ENCODE measurements around the gene SCD. TPM values are rescaled to one million over a fixed set of nuclear protein-coding genes. Genes with fewer than 3 reads are reported as not detected.

Gene SCD
- total RNA-seq, 5 donors from 2014 or later (not counting 1 experiment from before 2014, with no cell fraction given) = 2.1 to 5.7 (median 4.7) TPM

- Histone ChIP-seq H3K9me3 (no peaks in the 10 kb centered on the region), H3K4me3 (ENCODE audit: control insufficient read depth in 1 of 2, extremely low read depth in 1 of 2, low read length in 1 of 2) (no peak overlapping the region), H3K36me3 (ENCODE audit: control insufficient read depth in 2 of 2, extremely low read depth in 1 of 2, insufficient read depth in 1 of 2, low read length in 1 of 2) (no peaks in the 10 kb centered on the region), H3K27me3 (replicated peaks in 1 of 2; ENCODE audit: control insufficient read depth in 2 of 2, extremely low read depth in 1 of 2, insufficient read depth in 2 of 2, low read length in 1 of 2) (peaks cover 7 to 18% of the 10 kb centered on the region in 2 experiments), H3K4me1 (ENCODE audit: control insufficient read depth in 1 of 2, extremely low read depth in 1 of 2, insufficient read depth in 2 of 2, low read length in 2 of 2) (no peaks in the 10 kb centered on the region), H3K27ac (ENCODE audit: low read length) (no peak overlapping the region)
- 90% methylated on average over 1 of the region's 3 CpGs for WGBS (ENCODE audit: insufficient coverage)
- ATAC-seq (replicated peaks in 1 of 4) (no peak), DNase-seq (no peak)
- POLR2A ChIA-PET = no interaction called here
- H3K36me3 Mint-ChIP-seq = no peaks in the 10 kb centered on the region
- CTCF ChIA-PET = no interaction called here
- no peaks in the 10 kb centered on the region for H3K9me3 Mint-ChIP-seq
- no peaks in the 10 kb centered on the region for H3K4me1 Mint-ChIP-seq
- no peak overlapping the region for H3K27ac Mint-ChIP-seq
- H3K4me3 Mint-ChIP-seq = no peak overlapping the region
- peaks cover 51 to 56% of the 10 kb centered on the region in 2 donors for H3K27me3 Mint-ChIP-seq
These were observed 39.3 kb upstream of the SCD start for GRCh38 chr10:100307684-100308083.

- H3K27ac Mint-ChIP-seq = no peak overlapping the region
- ChIA-PET POLR2A (no interaction called here), CTCF (interaction anchor here in 1 of 2 donors (0.8 to 1.0 kb wide), 2 partner anchors 31 to 121 kb away, joined by 3 read pairs; no protein-coding TSS in a partner anchor)
- H3K4me1 Mint-ChIP-seq = no peaks in the 10 kb centered on the region
- no peaks in the 10 kb centered on the region for H3K4me1 ChIP-seq (ENCODE audit: control insufficient read depth in 1 of 2, extremely low read depth in 1 of 2, insufficient read depth in 2 of 2, low read length in 2 of 2)
- no peaks in the 10 kb centered on the region for H3K9me3 ChIP-seq
- DNase-seq (no peak), ATAC-seq (replicated peaks in 1 of 4) (no peak)
- H3K4me3 Mint-ChIP-seq = no peak overlapping the region
- H3K27me3 Mint-ChIP-seq = peaks cover 47 to 50% of the 10 kb centered on the region in 2 donors
- H3K36me3 Mint-ChIP-seq = no peaks in the 10 kb centered on the region
- no peaks in the 10 kb centered on the region for H3K36me3 ChIP-seq (ENCODE audit: control insufficient read depth in 2 of 2, extremely low read depth in 1 of 2, insufficient read depth in 1 of 2, low read length in 1 of 2)
- H3K27ac ChIP-seq (ENCODE audit: low read length) = no peak overlapping the region
- no peaks in the 10 kb centered on the region for H3K9me3 Mint-ChIP-seq
- peaks cover 9 to 12% of the 10 kb centered on the region in 2 experiments for H3K27me3 ChIP-seq (replicated peaks in 1 of 2; ENCODE audit: control insufficient read depth in 2 of 2, extremely low read depth in 1 of 2, insufficient read depth in 2 of 2, low read length in 1 of 2)
- no peak overlapping the region for H3K4me3 ChIP-seq (ENCODE audit: control insufficient read depth in 1 of 2, extremely low read depth in 1 of 2, low read length in 1 of 2)
- WGBS (ENCODE audit: insufficient coverage) = no CpG with 5 or more reads among the region's 4 CpGs
These were observed 35.7 kb upstream of the SCD start for GRCh38 chr10:100311298-100311697.

GRCh38 chr10:100315615-100316014 is 31.4 kb upstream of the SCD start:
- Histone ChIP-seq H3K36me3 (ENCODE audit: control insufficient read depth in 2 of 2, extremely low read depth in 1 of 2, insufficient read depth in 1 of 2, low read length in 1 of 2) (no peaks in the 10 kb centered on the region), H3K27ac (ENCODE audit: low read length) (no peak overlapping the region), H3K27me3 (replicated peaks in 1 of 2; ENCODE audit: control insufficient read depth in 2 of 2, extremely low read depth in 1 of 2, insufficient read depth in 2 of 2, low read length in 1 of 2) (peaks cover 15 to 18% of the 10 kb centered on the region in 2 experiments), H3K4me3 (ENCODE audit: control insufficient read depth in 1 of 2, extremely low read depth in 1 of 2, low read length in 1 of 2) (no peak overlapping the region), H3K4me1 (ENCODE audit: control insufficient read depth in 1 of 2, extremely low read depth in 1 of 2, insufficient read depth in 2 of 2, low read length in 2 of 2) (no peaks in the 10 kb centered on the region), H3K9me3 (no peaks in the 10 kb centered on the region)
- H3K36me3 Mint-ChIP-seq = no peaks in the 10 kb centered on the region
- WGBS (ENCODE audit: insufficient coverage) = 80% methylated on average over 3 of the region's 4 CpGs
- POLR2A ChIA-PET = no interaction called here
- no peaks in the 10 kb centered on the region for H3K4me1 Mint-ChIP-seq
- no peak overlapping the region for H3K27ac Mint-ChIP-seq
- CTCF ChIA-PET = no interaction called here
- DNase-seq = no peak
- H3K27me3 Mint-ChIP-seq = peaks cover 50 to 66% of the 10 kb centered on the region in 2 donors
- H3K4me3 Mint-ChIP-seq = no peak overlapping the region
- H3K9me3 Mint-ChIP-seq = no peaks in the 10 kb centered on the region
- no peak for ATAC-seq (replicated peaks in 1 of 4)

GRCh38 chr10:100318207-100318606 is 28.8 kb upstream of the SCD start:
- H3K27me3 Mint-ChIP-seq = peaks cover 36 to 43% of the 10 kb centered on the region in 2 donors
- POLR2A ChIA-PET = no interaction called here
- H3K4me1 Mint-ChIP-seq = no peaks in the 10 kb centered on the region
- H3K4me3 ChIP-seq (ENCODE audit: control insufficient read depth in 1 of 2, extremely low read depth in 1 of 2, low read length in 1 of 2) = no peak overlapping the region
- H3K9me3 Mint-ChIP-seq = no peaks in the 10 kb centered on the region
- no peaks in the 10 kb centered on the region for H3K4me1 ChIP-seq (ENCODE audit: control insufficient read depth in 1 of 2, extremely low read depth in 1 of 2, insufficient read depth in 2 of 2, low read length in 2 of 2)
- H3K27me3 ChIP-seq (replicated peaks in 1 of 2; ENCODE audit: control insufficient read depth in 2 of 2, extremely low read depth in 1 of 2, insufficient read depth in 2 of 2, low read length in 1 of 2) = peaks cover 9 to 14% of the 10 kb centered on the region in 2 experiments
- no CpG with 5 or more reads among the region's 4 CpGs for WGBS (ENCODE audit: insufficient coverage)
- no peak for ATAC-seq (replicated peaks in 1 of 4)
- DNase-seq = no peak
- H3K27ac ChIP-seq (ENCODE audit: low read length) = no peak overlapping the region
- no peaks in the 10 kb centered on the region for H3K36me3 ChIP-seq (ENCODE audit: control insufficient read depth in 2 of 2, extremely low read depth in 1 of 2, insufficient read depth in 1 of 2, low read length in 1 of 2)
- CTCF ChIA-PET = no interaction called here
- H3K27ac Mint-ChIP-seq = no peak overlapping the region
- no peaks in the 10 kb centered on the region for H3K36me3 Mint-ChIP-seq
- no peaks in the 10 kb centered on the region for H3K9me3 ChIP-seq
- no peak overlapping the region for H3K4me3 Mint-ChIP-seq

- DNase-seq (no peak), ATAC-seq (replicated peaks in 1 of 4) (no peak)
- H3K4me3 ChIP-seq (ENCODE audit: control insufficient read depth in 1 of 2, extremely low read depth in 1 of 2, low read length in 1 of 2) = no peak overlapping the region
- Mint-ChIP-seq H3K4me1 (no peaks in the 10 kb centered on the region), H3K36me3 (no peaks in the 10 kb centered on the region), H3K27me3 (peaks cover 29 to 38% of the 10 kb centered on the region in 2 donors), H3K27ac (no peak overlapping the region), H3K4me3 (no peak overlapping the region), H3K9me3 (no peaks in the 10 kb centered on the region)
- CTCF ChIA-PET = interaction anchor here in 1 of 2 donors (0.6 kb wide), 1 partner anchor 1082 kb away, joined by 4 read pairs; no protein-coding TSS in a partner anchor
- POLR2A ChIA-PET = no interaction called here
- no peaks in the 10 kb centered on the region for H3K36me3 ChIP-seq (ENCODE audit: control insufficient read depth in 2 of 2, extremely low read depth in 1 of 2, insufficient read depth in 1 of 2, low read length in 1 of 2)
- no peaks in the 10 kb centered on the region for H3K9me3 ChIP-seq
- peaks cover 9 to 12% of the 10 kb centered on the region in 2 experiments for H3K27me3 ChIP-seq (replicated peaks in 1 of 2; ENCODE audit: control insufficient read depth in 2 of 2, extremely low read depth in 1 of 2, insufficient read depth in 2 of 2, low read length in 1 of 2)
- H3K4me1 ChIP-seq (ENCODE audit: control insufficient read depth in 1 of 2, extremely low read depth in 1 of 2, insufficient read depth in 2 of 2, low read length in 2 of 2) = no peaks in the 10 kb centered on the region
- no peak overlapping the region for H3K27ac ChIP-seq (ENCODE audit: low read length)
- WGBS (ENCODE audit: insufficient coverage) = no CpG with 5 or more reads among the region's 1 CpG
These were observed 27.2 kb upstream of the SCD start for GRCh38 chr10:100319707-100320402.

- Histone ChIP-seq H3K4me3 (ENCODE audit: control insufficient read depth in 1 of 2, extremely low read depth in 1 of 2, low read length in 1 of 2) (no peak overlapping the region), H3K27me3 (replicated peaks in 1 of 2; ENCODE audit: control insufficient read depth in 2 of 2, extremely low read depth in 1 of 2, insufficient read depth in 2 of 2, low read length in 1 of 2) (peaks cover 0 to 11% of the 10 kb centered on the region in 2 experiments), H3K4me1 (ENCODE audit: control insufficient read depth in 1 of 2, extremely low read depth in 1 of 2, insufficient read depth in 2 of 2, low read length in 2 of 2) (peaks cover 4 to 11% of the 10 kb centered on the region in 2 experiments), H3K9me3 (no peaks in the 10 kb centered on the region), H3K27ac (ENCODE audit: low read length) (no peak overlapping the region), H3K36me3 (ENCODE audit: control insufficient read depth in 2 of 2, extremely low read depth in 1 of 2, insufficient read depth in 1 of 2, low read length in 1 of 2) (no peaks in the 10 kb centered on the region)
- POLR2A ChIA-PET = no interaction called here
- no peaks in the 10 kb centered on the region for H3K9me3 Mint-ChIP-seq
- DNase-seq = no peak
- no peaks in the 10 kb centered on the region for H3K36me3 Mint-ChIP-seq
- ATAC-seq (replicated peaks in 1 of 4) = no peak
- CTCF ChIA-PET = no interaction called here
- no peak overlapping the region for H3K4me3 Mint-ChIP-seq
- H3K27me3 Mint-ChIP-seq = peaks cover 6% of the 10 kb centered on the region in 2 donors
- WGBS (ENCODE audit: insufficient coverage) = 67% methylated on average over 4 of the region's 7 CpGs
- H3K27ac Mint-ChIP-seq = no peak overlapping the region
- peaks cover 10 to 12% (median 11%) of the 10 kb centered on the region in 3 donors for H3K4me1 Mint-ChIP-seq
These were observed 21.9 kb upstream of the SCD start for GRCh38 chr10:100325158-100325557.

All from T-cell (primary cell).